Caco-2 (cell line): ENCODE results near the gene C4orf36. TPM values are rescaled to one million over a fixed set of nuclear protein-coding genes. Genes with fewer than 3 reads are reported as not detected.

Experiments
- BruUV-seq: library from RNA; stranded (reverse); fragments of 400-500 nt; replicated peaks from 2 replicates; lab custom pipeline; 2021; lab: Mats Ljungman, UMichigan
- CTCF ChIA-PET: fragments of 300-600 bp; sonication (Branson Sonifier 250); formaldehyde crosslinking; loops from one replicate; lab custom pipeline; 2022; ENCODE audit warnings: antibody characterized with exemption; lab: Charles Lee
- POLR2A ChIA-PET: fragments of 300-600 bp; sonication (Branson Sonifier 250); formaldehyde crosslinking; loops from one replicate; lab custom pipeline; 2022; ENCODE audit warnings: antibody characterized with exemption; lab: Charles Lee
- DNase-seq, 2 experiments: peaks; one replicate each; pipeline versions ENCODE4 v3.0.0 to v3.0.0-alpha.2; 2020 to 2022
- H3K27me3 ChIP-seq: replicated peaks from 2 replicates; pipeline ENCODE4 v1.6.0; 2011; ENCODE audit warnings: low read length; ENCODE audit not compliant: control insufficient read depth, insufficient read depth
- H3K36me3 ChIP-seq: 2 replicates; pipeline ENCODE4 v1.5.1; 2011; ENCODE audit warnings: low read length; ENCODE audit not compliant: control insufficient read depth, insufficient read depth
- H3K4me1 ChIP-seq: fragments of 250-450 bp; sonication (Bioruptor Pico); 2 replicates; pipeline ENCODE4 v1.5.1; 2020; ENCODE audit warnings: mild to moderate bottlenecking
- H3K4me3 ChIP-seq: 2 replicates; pipeline ENCODE4 v1.5.1; 2011; ENCODE audit warnings: low read depth, mild to moderate bottlenecking, control low read depth, low read length
- H3K9me3 ChIP-seq: fragments of 250-450 bp; sonication (Bioruptor Pico); 2 replicates; pipeline ENCODE4 v1.5.1; 2020; ENCODE audit warnings: mild to moderate bottlenecking, moderate library complexity
- H3K27ac Mint-ChIP-seq: one replicate; pipeline ENCODE4 v1.8.0; 2022; ENCODE audit warnings: mixed read lengths; ENCODE audit not compliant: unreplicated experiment
- H3K27me3 Mint-ChIP-seq: one replicate; pipeline ENCODE4 v1.8.0; 2022; ENCODE audit warnings: mixed read lengths; ENCODE audit not compliant: insufficient read depth, unreplicated experiment
- H3K36me3 Mint-ChIP-seq: one replicate; pipeline ENCODE4 v1.8.0; 2022; ENCODE audit warnings: mild to moderate bottlenecking, mixed read lengths; ENCODE audit not compliant: insufficient read depth, unreplicated experiment
- H3K4me1 Mint-ChIP-seq: one replicate; pipeline ENCODE4 v1.8.0; 2022; ENCODE audit warnings: low read depth, mixed read lengths; ENCODE audit not compliant: unreplicated experiment
- H3K4me3 Mint-ChIP-seq: one replicate; pipeline ENCODE4 v1.8.0; 2022; ENCODE audit warnings: mild to moderate bottlenecking, moderate library complexity, mixed read lengths; ENCODE audit not compliant: unreplicated experiment
- H3K9me3 Mint-ChIP-seq: one replicate; pipeline ENCODE4 v1.8.0; 2022; ENCODE audit warnings: mixed read lengths; ENCODE audit not compliant: unreplicated experiment
- CTCF ChIP-seq, 2 experiments: fragments of 200-600 bp in 1 of 2; IDR thresholded peaks; 1 replicate in 1 of 2; 2 replicates in 1 of 2; pipeline versions ENCODE4 v1.5.1 to v1.8.0; 2011 to 2022; ENCODE audit warnings: antibody characterized with exemption in 1 of 2, control low read depth in 1 of 2, inconsistent platforms in 1 of 2, low read depth in 1 of 2, low read length in 1 of 2, mild to moderate bottlenecking in 1 of 2, moderate library complexity in 1 of 2; ENCODE audit not compliant: insufficient read depth in 1 of 2, severe bottlenecking in 1 of 2, unreplicated experiment in 1 of 2
- intact Hi-C: fragments of 100-400 bp; cut with micrococcal nuclease; formaldehyde crosslinking; loops from one replicate; pipeline ENCODE4 v1.10.0; 2022; ENCODE audit not compliant: unreplicated experiment
- total RNA-seq: library from RNA; stranded (reverse); gene quantifications from 2 replicates; pipeline ENCODE4 v1.2.3, GENCODE V29; 2022

The C4orf36 gene
- total RNA-seq, 1 experiment from 2014 or later, result 2.2 TPM

GRCh38 chr4:86848732-86849619, 43.2 kb downstream of the C4orf36 start, which contains the start of gene SLC10A6:
SLC10A6 (minus strand) TSS chr4:86849384; CDS start chr4:86849115, 269 bp downstream.
- Mint-ChIP-seq H3K4me1 (no peaks in the 10 kb centered on the region), H3K27ac (no peak within 1 kb of the TSS), H3K4me3 (no peak within 1 kb of the TSS), H3K36me3 (no peaks in the 10 kb centered on the region), H3K27me3 (no peaks in the 10 kb centered on the region), H3K9me3 (no peaks in the 10 kb centered on the region)
- no peak for DNase-seq
- H3K9me3 ChIP-seq, result no peaks in the 10 kb centered on the region; the same call in 1 of the 2 replicates
- TF ChIP-seq CTCF (IDR thresholded peaks at IDR 0.05; ENCODE audit: insufficient read depth in 1 of 2, low read depth in 1 of 2, low read length in 1 of 2, severe bottlenecking in 1 of 2, unreplicated experiment in 1 of 2), result no peak
- H3K4me3 ChIP-seq, result no peak within 1 kb of the TSS
- H3K27me3 ChIP-seq, result no peaks in the 10 kb centered on the region
- POLR2A ChIA-PET, result no interaction called here
- intact Hi-C loops, result no loop called here
- BruUV-seq, result no TSS peak
- CTCF ChIA-PET, result interaction anchor here (0.8 kb wide), 1 partner anchor 542 kb away, joined by 3 read pairs; the partner anchor contains the start of gene HSD17B11
- no peaks in the 10 kb centered on the region for H3K36me3 ChIP-seq
- no peaks in the 10 kb centered on the region for H3K4me1 ChIP-seq

- Mint-ChIP-seq H3K36me3 (no peaks in the 10 kb centered on the region), H3K27me3 (no peaks in the 10 kb centered on the region), H3K9me3 (no peaks in the 10 kb centered on the region), H3K27ac (no peak overlapping the region), H3K4me3 (no peak overlapping the region), H3K4me1 (no peaks in the 10 kb centered on the region)
- Histone ChIP-seq H3K9me3 (no peaks in the 10 kb centered on the region; the same call in 1 of the 2 replicates), H3K4me3 (no peak overlapping the region), H3K4me1 (no peaks in the 10 kb centered on the region), H3K27me3 (no peaks in the 10 kb centered on the region), H3K36me3 (no peaks in the 10 kb centered on the region)
- intact Hi-C loops, result no loop called here
- TF ChIP-seq CTCF (IDR thresholded peaks at IDR 0.05; ENCODE audit: insufficient read depth in 1 of 2, low read depth in 1 of 2, low read length in 1 of 2, severe bottlenecking in 1 of 2, unreplicated experiment in 1 of 2), result no peak
- BruUV-seq, result no TSS peak
- ChIA-PET CTCF (no interaction called here), POLR2A (no interaction called here)
- DNase-seq, result no peak
These were observed 44.1 kb downstream of the C4orf36 start for GRCh38 chr4:86848136-86848535.

GRCh38 chr4:86847571-86847970, 44.7 kb downstream of the C4orf36 start:
- no peaks in the 10 kb centered on the region for H3K36me3 ChIP-seq
- no peak for TF ChIP-seq CTCF (IDR thresholded peaks at IDR 0.05; ENCODE audit: insufficient read depth in 1 of 2, low read depth in 1 of 2, low read length in 1 of 2, severe bottlenecking in 1 of 2, unreplicated experiment in 1 of 2)
- no peak for DNase-seq
- no peaks in the 10 kb centered on the region for H3K4me1 Mint-ChIP-seq
- no peaks in the 10 kb centered on the region; the same call in 1 of the 2 replicates for H3K9me3 ChIP-seq
- no peaks in the 10 kb centered on the region for H3K4me1 ChIP-seq
- BruUV-seq, result no TSS peak
- no peak overlapping the region for H3K4me3 ChIP-seq
- ChIA-PET CTCF (no interaction called here), POLR2A (no interaction called here)
- no peaks in the 10 kb centered on the region for H3K27me3 Mint-ChIP-seq
- intact Hi-C loops, result no loop called here
- no peak overlapping the region for H3K27ac Mint-ChIP-seq
- no peaks in the 10 kb centered on the region for H3K36me3 Mint-ChIP-seq
- H3K9me3 Mint-ChIP-seq, result no peaks in the 10 kb centered on the region
- H3K27me3 ChIP-seq, result no peaks in the 10 kb centered on the region
- H3K4me3 Mint-ChIP-seq, result no peak overlapping the region
